ACC112 (cell line): ENCODE results near the gene ENO1.

Source experiments
- H2AFZ ChIP-seq: fragments of 200-600 bp; sonication (generic); one replicate; pipeline ENCODE4 v1.6.0; 2017; ENCODE audit warnings: antibody characterized with exemption, low read length; ENCODE audit not compliant: unreplicated experiment
- H3K27ac ChIP-seq: fragments of 200-600 bp; sonication (generic); 2 replicates; pipeline ENCODE4 v1.5.1; 2014; ENCODE audit warnings: low read depth, mild to moderate bottlenecking, antibody characterized with exemption, low read length, moderate library complexity
- H3K27me3 ChIP-seq: fragments of 200-600 bp; sonication (generic); 2 replicates; pipeline ENCODE4 v1.6.1; 2014; ENCODE audit warnings: mild to moderate bottlenecking, antibody characterized with exemption, low read length, moderate library complexity, mixed read lengths; ENCODE audit not compliant: insufficient read depth
- H3K36me3 ChIP-seq: fragments of 200-600 bp; sonication (generic); 2 replicates; pipeline ENCODE4 v1.6.1; 2016; ENCODE audit warnings: mild to moderate bottlenecking, antibody characterized with exemption, low read length, moderate library complexity, mixed read lengths; ENCODE audit not compliant: insufficient read depth
- H3K4me1 ChIP-seq: fragments of 200-600 bp; sonication (generic); one replicate; pipeline ENCODE4 v1.6.1; 2016; ENCODE audit warnings: low read length, mixed read lengths; ENCODE audit not compliant: insufficient read depth, unreplicated experiment, control insufficient read depth
- H3K4me3 ChIP-seq: fragments of 200-600 bp; sonication (generic); 2 replicates; pipeline ENCODE4 v1.5.1; 2014; ENCODE audit warnings: mild to moderate bottlenecking, low read depth, low read length
- H3K79me2 ChIP-seq: fragments of 200-600 bp; sonication (generic); one replicate; pipeline ENCODE4 v1.6.0; 2016; ENCODE audit warnings: low read length; ENCODE audit not compliant: control insufficient read depth, unreplicated experiment, insufficient read depth

ENO1 gene

DNA sequence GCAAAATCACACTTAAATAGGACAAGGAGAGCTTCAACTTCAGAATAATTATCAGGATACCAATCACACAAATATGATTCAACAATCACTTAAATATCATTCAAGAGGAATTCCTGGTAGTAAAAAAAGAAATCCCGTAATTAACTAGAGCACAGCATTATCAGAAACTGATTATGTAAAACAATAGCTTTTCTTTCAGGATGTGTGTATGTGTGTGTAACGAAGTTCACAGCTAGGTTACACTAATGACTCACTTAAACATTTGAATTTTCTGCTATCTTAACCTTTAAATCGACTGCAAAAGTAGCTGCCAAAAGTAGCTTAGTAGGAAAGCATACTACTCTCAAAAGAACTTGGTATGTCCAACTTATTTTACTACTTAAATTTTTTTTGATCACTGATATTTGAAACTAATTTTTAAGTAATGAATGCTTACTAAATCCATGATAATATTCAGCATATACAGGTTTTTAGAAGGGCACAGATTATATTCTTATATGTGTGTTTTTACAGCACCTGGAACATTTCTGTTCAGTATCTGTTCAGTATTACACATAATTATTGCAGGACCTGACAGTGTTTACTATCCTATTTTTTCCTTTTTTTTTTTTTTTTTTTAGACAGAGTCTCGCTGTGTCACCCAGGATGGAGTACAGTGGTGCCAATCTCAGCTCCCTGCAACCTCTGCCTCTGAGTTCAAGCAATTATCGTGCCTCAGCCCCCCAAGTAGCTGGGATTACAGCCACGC, 65.3 kb downstream of the ENO1 start:
- no peak overlapping the region for H3K27ac ChIP-seq
- no peak overlapping the region for H2AFZ ChIP-seq
- peaks cover 15% of the 10 kb centered on the region for H3K4me1 ChIP-seq
- no peaks in the 10 kb centered on the region for H3K27me3 ChIP-seq
- no peak overlapping the region for H3K4me3 ChIP-seq
- peaks cover 34% of the 10 kb centered on the region for H3K79me2 ChIP-seq
- H3K36me3 ChIP-seq = no peaks in the 10 kb centered on the region

DNA sequence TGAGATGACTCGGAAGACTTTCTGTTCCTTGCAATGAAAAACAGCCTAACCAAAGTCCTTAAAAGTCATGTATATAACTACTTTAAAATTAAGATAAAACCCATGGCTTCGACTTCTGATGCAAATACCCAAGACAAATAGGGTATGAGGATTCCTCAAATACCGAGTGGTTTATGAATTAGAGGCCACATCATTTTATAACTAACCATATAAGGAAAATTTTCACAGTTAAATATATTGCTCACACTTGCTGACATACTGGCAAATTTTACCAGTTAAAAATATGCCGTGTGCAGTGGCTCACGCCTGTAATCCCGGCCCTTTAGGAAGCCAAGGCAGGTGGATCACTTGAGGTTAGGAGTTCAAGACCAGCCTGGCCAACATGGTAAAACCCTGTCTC, 66.4 kb downstream of the ENO1 start:
- H3K27me3 ChIP-seq = no peaks in the 10 kb centered on the region
- H3K4me3 ChIP-seq = no peak overlapping the region
- peaks cover 38% of the 10 kb centered on the region for H3K79me2 ChIP-seq
- no peak overlapping the region for H3K27ac ChIP-seq
- no peaks in the 10 kb centered on the region for H3K36me3 ChIP-seq
- peaks cover 15% of the 10 kb centered on the region for H3K4me1 ChIP-seq
- H2AFZ ChIP-seq = no peak overlapping the region
